CD4-positive, CD25-positive, alpha-beta regulatory T cell (primary cell): Measurements from ENCODE around the gene RBM19. TPM values are rescaled to one million over a fixed set of nuclear protein-coding genes. Genes with fewer than 3 reads are reported as not detected.

Experiments used
- ATAC-seq, 2 donors: fragments of 150-1000 bp; cut with Tn5 transposase; one replicate each; pipeline ENCODE4 v1.10.0; 2021; ENCODE audit warnings: low read depth in 2 of 2, moderate number of reproducible peaks in 2 of 2, moderate library complexity in 1 of 2
- DNase-seq, 3 donors: peaks; one replicate each; pipeline versions ENCODE4 v3.0.0 to v3.0.0-alpha.2; 2012 to 2022; ENCODE audit warnings: mixed read lengths in 1 of 3
- H3K27ac ChIP-seq: one replicate; pipeline ENCODE4 v1.7.0; 2013; ENCODE audit warnings: mild to moderate bottlenecking, low read length; ENCODE audit not compliant: insufficient read depth, poor library complexity, severe bottlenecking
- H3K27me3 ChIP-seq: one replicate; pipeline ENCODE4 v1.7.0; 2013; ENCODE audit warnings: low read length; ENCODE audit not compliant: control insufficient read depth, insufficient read depth
- H3K36me3 ChIP-seq: one replicate; pipeline ENCODE4 v1.7.0; 2013; ENCODE audit warnings: mild to moderate bottlenecking, low read length, moderate library complexity; ENCODE audit not compliant: control insufficient read depth, insufficient read depth
- H3K4me1 ChIP-seq: 2 replicates; pipeline ENCODE4 v1.7.0; 2013; ENCODE audit warnings: mild to moderate bottlenecking, low read length; ENCODE audit not compliant: insufficient read depth, control insufficient read depth, poor library complexity, severe bottlenecking
- H3K4me3 ChIP-seq: one replicate; pipeline ENCODE4 v1.7.0; 2013; ENCODE audit warnings: low read depth, mild to moderate bottlenecking, low read length, moderate library complexity
- H3K9me3 ChIP-seq, 2 experiments: 1 replicate in 1 of 2; 2 replicates in 1 of 2; pipeline ENCODE4 v1.7.0; 2013; ENCODE audit warnings: low read length in 2 of 2, mild to moderate bottlenecking in 1 of 2, moderate library complexity in 1 of 2; ENCODE audit not compliant: control insufficient read depth in 2 of 2
- H3K27ac Mint-ChIP-seq, 3 donors: one replicate each; pipeline ENCODE4 v1.8.0; 2020 to 2022; ENCODE audit warnings: mild to moderate bottlenecking in 3 of 3, mixed read lengths in 3 of 3, moderate library complexity in 2 of 3
- H3K27me3 Mint-ChIP-seq: one replicate; pipeline ENCODE4 v1.8.0; 2022; ENCODE audit warnings: mild to moderate bottlenecking, mixed read lengths
- H3K36me3 Mint-ChIP-seq: one replicate; pipeline ENCODE4 v1.8.0; 2020; ENCODE audit warnings: mixed read lengths
- H3K4me1 Mint-ChIP-seq, 4 donors: one replicate each; pipeline ENCODE4 v1.8.0; 2020 to 2022; ENCODE audit warnings: mixed read lengths in 4 of 4, mild to moderate bottlenecking in 1 of 4
- H3K4me3 Mint-ChIP-seq, 4 donors: one replicate each; pipeline ENCODE4 v1.8.0; 2020 to 2022; ENCODE audit warnings: mild to moderate bottlenecking in 4 of 4, mixed read lengths in 4 of 4, moderate library complexity in 3 of 4
- H3K9me3 Mint-ChIP-seq, 7 donors: one replicate each; pipeline ENCODE4 v1.8.0; 2020 to 2022; ENCODE audit warnings: mixed read lengths in 7 of 7, mild to moderate bottlenecking in 3 of 7, moderate library complexity in 2 of 7
- polyA plus RNA-seq, 4 donors: library from polyadenylated mRNA; unstranded; fragments of 300-500 nt; fragmentation: Illumina TruSeq; gene quantifications; one replicate each; pipeline ENCODE4 v1.2.3, GENCODE V29; 2021
- total RNA-seq: library from RNA; stranded (reverse); gene quantifications from one replicate; pipeline ENCODE4 v1.2.3, GENCODE V29; 2022

The RBM19 gene
- total and polyA plus RNA-seq, 5 donors from 2014 or later: 6.3 to 66.2 (median 6.9) TPM

- Mint-ChIP-seq H3K27me3 (no peaks in the 10 kb centered on the region), H3K27ac (no peak overlapping the region), H3K4me1 (peaks cover 0 to 5% (median 4%) of the 10 kb centered on the region in 4 donors), H3K36me3 (peaks cover 35% of the 10 kb centered on the region), H3K4me3 (no peak overlapping the region), H3K9me3 (no peaks in the 10 kb centered on the region)
- peaks cover 37% of the 10 kb centered on the region for H3K36me3 ChIP-seq
- H3K9me3 ChIP-seq: no peaks in the 10 kb centered on the region
- no peak for DNase-seq
- no peak for ATAC-seq
- H3K4me3 ChIP-seq: no peak overlapping the region
- H3K27me3 ChIP-seq: no peaks in the 10 kb centered on the region
- no peak overlapping the region for H3K27ac ChIP-seq
- H3K4me1 ChIP-seq: no peaks in the 10 kb centered on the region
Observed at GRCh38 chr12:113900716-113901115, 65.4 kb downstream of the RBM19 start.

GRCh38 chr12:113899561-113900471 is 66.3 kb downstream of the RBM19 start:
- ATAC-seq (no peak), DNase-seq (no peak)
- Mint-ChIP-seq H3K27me3 (no peaks in the 10 kb centered on the region), H3K27ac (no peak overlapping the region), H3K36me3 (peaks cover 34% of the 10 kb centered on the region), H3K4me3 (no peak overlapping the region), H3K4me1 (peaks cover 0 to 5% (median 1%) of the 10 kb centered on the region in 4 donors), H3K9me3 (no peaks in the 10 kb centered on the region)
- no peak overlapping the region for H3K27ac ChIP-seq
- H3K4me3 ChIP-seq: no peak overlapping the region
- H3K36me3 ChIP-seq: peaks cover 37% of the 10 kb centered on the region
- no peaks in the 10 kb centered on the region for H3K9me3 ChIP-seq
- H3K4me1 ChIP-seq: no peaks in the 10 kb centered on the region
- no peaks in the 10 kb centered on the region for H3K27me3 ChIP-seq

- Mint-ChIP-seq H3K27ac (no peak overlapping the region), H3K4me1 (peaks cover 0 to 5% (median 1%) of the 10 kb centered on the region in 4 donors), H3K36me3 (peaks cover 35% of the 10 kb centered on the region), H3K27me3 (no peaks in the 10 kb centered on the region), H3K9me3 (no peaks in the 10 kb centered on the region), H3K4me3 (no peak overlapping the region)
- Histone ChIP-seq H3K9me3 (no peaks in the 10 kb centered on the region), H3K4me1 (no peaks in the 10 kb centered on the region), H3K4me3 (no peak overlapping the region), H3K27ac (no peak overlapping the region), H3K36me3 (peaks cover 33% of the 10 kb centered on the region), H3K27me3 (no peaks in the 10 kb centered on the region)
- DNase-seq (no peak), ATAC-seq (no peak)
Observed at GRCh38 chr12:113899042-113899560, 67.0 kb downstream of the RBM19 start.

GRCh38 chr12:113898466-113898865 is 67.7 kb downstream of the RBM19 start:
- ATAC-seq (no peak), DNase-seq (no peak)
- Mint-ChIP-seq H3K4me3 (no peak overlapping the region), H3K4me1 (peaks cover 0 to 5% (median 1%) of the 10 kb centered on the region in 4 donors), H3K9me3 (no peaks in the 10 kb centered on the region), H3K36me3 (peaks cover 40% of the 10 kb centered on the region), H3K27ac (no peak overlapping the region), H3K27me3 (no peaks in the 10 kb centered on the region)
- no peak overlapping the region for H3K4me3 ChIP-seq
- no peaks in the 10 kb centered on the region for H3K4me1 ChIP-seq
- no peaks in the 10 kb centered on the region for H3K27me3 ChIP-seq
- no peak overlapping the region for H3K27ac ChIP-seq
- H3K9me3 ChIP-seq: no peaks in the 10 kb centered on the region
- peaks cover 27% of the 10 kb centered on the region for H3K36me3 ChIP-seq

- peaks cover 22% of the 10 kb centered on the region for H3K36me3 ChIP-seq
- Mint-ChIP-seq H3K27ac (no peak overlapping the region), H3K4me1 (peaks cover 0 to 5% (median 0%) of the 10 kb centered on the region in 4 donors), H3K4me3 (no peak overlapping the region), H3K27me3 (no peaks in the 10 kb centered on the region), H3K9me3 (no peaks in the 10 kb centered on the region), H3K36me3 (peaks cover 34% of the 10 kb centered on the region)
- no peak for DNase-seq
- no peaks in the 10 kb centered on the region for H3K4me1 ChIP-seq
- H3K9me3 ChIP-seq: no peaks in the 10 kb centered on the region
- H3K4me3 ChIP-seq: no peak overlapping the region
- no peak for ATAC-seq
- no peak overlapping the region for H3K27ac ChIP-seq
- no peaks in the 10 kb centered on the region for H3K27me3 ChIP-seq
Observed at GRCh38 chr12:113897406-113897805, 68.7 kb downstream of the RBM19 start.

- H3K4me3 ChIP-seq: no peak overlapping the region
- DNase-seq (no peak), ATAC-seq (no peak)
- H3K4me3 Mint-ChIP-seq: no peak overlapping the region
- H3K27ac Mint-ChIP-seq: no peak overlapping the region
- no peak overlapping the region for H3K27ac ChIP-seq
- peaks cover 0 to 5% (median 0%) of the 10 kb centered on the region in 4 donors for H3K4me1 Mint-ChIP-seq
- peaks cover 38% of the 10 kb centered on the region for H3K36me3 Mint-ChIP-seq
- H3K27me3 Mint-ChIP-seq: no peaks in the 10 kb centered on the region
- H3K27me3 ChIP-seq: no peaks in the 10 kb centered on the region
- no peaks in the 10 kb centered on the region for H3K4me1 ChIP-seq
- no peaks in the 10 kb centered on the region for H3K9me3 ChIP-seq
- no peaks in the 10 kb centered on the region for H3K9me3 Mint-ChIP-seq
- peaks cover 22% of the 10 kb centered on the region for H3K36me3 ChIP-seq
Observed at GRCh38 chr12:113896841-113897240, 69.3 kb downstream of the RBM19 start.

- Mint-ChIP-seq H3K4me3 (no peak overlapping the region), H3K27ac (no peak overlapping the region), H3K27me3 (no peaks in the 10 kb centered on the region), H3K36me3 (peaks cover 37% of the 10 kb centered on the region), H3K9me3 (no peaks in the 10 kb centered on the region), H3K4me1 (peaks cover 0 to 5% (median 0%) of the 10 kb centered on the region in 4 donors)
- Histone ChIP-seq H3K4me1 (no peaks in the 10 kb centered on the region), H3K27ac (no peak overlapping the region), H3K9me3 (no peaks in the 10 kb centered on the region), H3K36me3 (peaks cover 20% of the 10 kb centered on the region), H3K4me3 (no peak overlapping the region), H3K27me3 (no peaks in the 10 kb centered on the region)
- no peak for ATAC-seq
- no peak for DNase-seq
Observed at GRCh38 chr12:113896194-113896593, 69.9 kb downstream of the RBM19 start.
